HL-60 (cell line): ENCODE data around the gene LSM4.
"Not testable (repeated sequence)": the region's sequence is repeated elsewhere in the genome, so short reads cannot be mapped to it uniquely, and the experiment has no call there.

Source experiments
- DNase-seq, 2 experiments: peaks; one replicate each; pipeline ENCODE4 v3.0.0-alpha.2; 2010 to 2020; ENCODE audit warnings: low read depth in 1 of 2, low spot score in 1 of 2
- H3K27ac ChIP-seq: fragments of 250-450 bp; sonication (Bioruptor Pico); replicated peaks from 2 replicates; pipeline ENCODE4 v1.5.1; 2020; ENCODE audit warnings: mild to moderate bottlenecking, moderate library complexity
- H3K27me3 ChIP-seq: fragments of 250-450 bp; sonication (Bioruptor Pico); 2 replicates; pipeline ENCODE4 v1.5.1; 2021; ENCODE audit warnings: mild to moderate bottlenecking, moderate library complexity; ENCODE audit not compliant: insufficient read depth, poor library complexity, severe bottlenecking
- H3K4me3 ChIP-seq: replicated peaks from 2 replicates; pipeline ENCODE4 v1.5.1; 2011; ENCODE audit warnings: mild to moderate bottlenecking, control low read depth, low read length; ENCODE audit not compliant: insufficient read depth
- CTCF ChIP-seq: IDR thresholded peaks from one replicate; pipeline ENCODE4 v1.5.1; 2011; ENCODE audit warnings: low read length, control low read depth, inconsistent platforms; ENCODE audit not compliant: insufficient read depth
- GABPA ChIP-seq: IDR thresholded peaks from 2 replicates; pipeline ENCODE4 v1.6.1; 2012; ENCODE audit warnings: low read depth
- POLR2AphosphoS5 ChIP-seq: IDR thresholded peaks from 2 replicates; pipeline ENCODE4 v1.6.1; 2012; ENCODE audit warnings: low read depth
- REST ChIP-seq: IDR thresholded peaks from 2 replicates; pipeline ENCODE4 v1.6.1; 2012; ENCODE audit warnings: low read depth; ENCODE audit not compliant: insufficient replicate concordance
- SPI1 ChIP-seq: IDR thresholded peaks from 2 replicates; pipeline ENCODE4 v1.6.1; 2012; ENCODE audit warnings: low read depth, mild to moderate bottlenecking, borderline replicate concordance

Gene LSM4

GRCh38 chr19:18350490-18350889, 27.6 kb upstream of the LSM4 start:
- no peak for DNase-seq
- Histone ChIP-seq H3K27me3 (no peaks in the 10 kb centered on the region), H3K4me3 (no peak overlapping the region), H3K27ac (no peak overlapping the region)
- no peak for TF ChIP-seq CTCF

- no peak overlapping the region for H3K27ac ChIP-seq
- TF ChIP-seq CTCF (peak; percentile 51), REST (no peak)
- DNase-seq = peak in 1 of 2 experiments; percentile 45
- no peaks in the 10 kb centered on the region for H3K27me3 ChIP-seq
- H3K4me3 ChIP-seq = no peak overlapping the region
Observed at GRCh38 chr19:18349524-18350128, 26.8 kb upstream of the LSM4 start.

GRCh38 chr19:18348818-18349339, 26.0 kb upstream of the LSM4 start:
- not testable (repeated sequence) for DNase-seq, H3K27me3 ChIP-seq, H3K27ac ChIP-seq, H3K4me3 ChIP-seq

- Histone ChIP-seq H3K27ac (no peak overlapping the region), H3K27me3 (no peaks in the 10 kb centered on the region), H3K4me3 (no peak overlapping the region)
- no peak for DNase-seq
- TF ChIP-seq CTCF (no peak), SPI1 (no peak), POLR2AphosphoS5 (no peak), GABPA (no peak), REST (no peak)
Observed at GRCh38 chr19:18348171-18348570, 25.3 kb upstream of the LSM4 start.
